ENCODE results near the gene PARD6B. TPM values are rescaled to one million over a fixed set of nuclear protein-coding genes. Genes with fewer than 3 reads are reported as not detected.
A peak's percentile ranks its signal among the peaks of the same experiment; 100 is the strongest.

The PARD6B gene
- total and polyA plus RNA-seq, 2 experiments from 2014 or later: 14.6 to 41.0 TPM

- TF ChIP-seq EZH2 (IDR thresholded peaks at IDR 0.05; ENCODE audit: borderline replicate concordance) (no peak), CTCF (IDR thresholded peaks at IDR 0.05; ENCODE audit: poor library complexity) (no peak), EZH2phosphoT487 (IDR thresholded peaks at IDR 0.05; ENCODE audit: low read depth, severe bottlenecking, unreplicated experiment) (no peak)
- Histone ChIP-seq H3K27me3 (no peaks in the 10 kb centered on the region), H3K9me2 (replicated peaks; ENCODE audit: insufficient read depth) (no peaks in the 10 kb centered on the region), H3K27ac (peak overlapping the region; percentile 96), H3K4me3 (peak overlapping the region; percentile 17), H4K20me1 (ENCODE audit: insufficient read depth, poor library complexity, severe bottlenecking) (no peaks in the 10 kb centered on the region), H3K9me3 (ENCODE audit: low read depth) (no peaks in the 10 kb centered on the region), H3K4me1 (ENCODE audit: insufficient read depth) (peaks cover 49% of the 10 kb centered on the region), H3K4me2 (peak overlapping the region; percentile 83), H3K36me3 (replicated peaks; ENCODE audit: insufficient read depth, low read depth) (no peaks in the 10 kb centered on the region), H2AFZ (peak overlapping the region; percentile 16), H3K79me2 (peaks cover 36% of the 10 kb centered on the region)
- WGBS (ENCODE audit: low lambda C conversion rate, missing lambda C conversion rate): 35% methylated on average over 21 of the region's 21 CpGs
- no peak for DNase-seq (ENCODE audit: low spot score)
These were observed 1.2 kb upstream of the PARD6B start for GRCh38 chr20:50729901-50730764.

- Histone ChIP-seq H3K9me3 (ENCODE audit: low read depth) (no peaks in the 10 kb centered on the region), H3K4me3 (peak overlapping the region; percentile 17), H3K79me2 (peaks cover 42% of the 10 kb centered on the region), H3K36me3 (replicated peaks; ENCODE audit: insufficient read depth, low read depth) (no peaks in the 10 kb centered on the region), H4K20me1 (ENCODE audit: insufficient read depth, poor library complexity, severe bottlenecking) (no peaks in the 10 kb centered on the region), H3K9me2 (replicated peaks; ENCODE audit: insufficient read depth) (no peaks in the 10 kb centered on the region), H2AFZ (peak overlapping the region; percentile 16), H3K4me1 (ENCODE audit: insufficient read depth) (peaks cover 50% of the 10 kb centered on the region), H3K27me3 (no peaks in the 10 kb centered on the region), H3K27ac (peak overlapping the region; percentile 96), H3K4me2 (peak overlapping the region; percentile 83)
- TF ChIP-seq EZH2phosphoT487 (IDR thresholded peaks at IDR 0.05; ENCODE audit: low read depth, severe bottlenecking, unreplicated experiment): no peak
- no peak for DNase-seq (ENCODE audit: low spot score)
- 2% methylated on average over 30 of the region's 35 CpGs for WGBS (ENCODE audit: low lambda C conversion rate, missing lambda C conversion rate)
These were observed 670 bp upstream of the PARD6B start for GRCh38 chr20:50730765-50731054.

- TF ChIP-seq EZH2phosphoT487 (IDR thresholded peaks at IDR 0.05; ENCODE audit: low read depth, severe bottlenecking, unreplicated experiment) (no peak), EZH2 (IDR thresholded peaks at IDR 0.05; ENCODE audit: borderline replicate concordance) (no peak), CTCF (IDR thresholded peaks at IDR 0.05; ENCODE audit: poor library complexity) (no peak)
- no peaks in the 10 kb centered on the region for H3K36me3 ChIP-seq (replicated peaks; ENCODE audit: insufficient read depth, low read depth)
- peak overlapping the region; percentile 97 for H3K27ac ChIP-seq
- H3K4me1 ChIP-seq (ENCODE audit: insufficient read depth): peaks cover 44% of the 10 kb centered on the region
- H3K4me2 ChIP-seq: peak overlapping the region; percentile 80
- H3K4me3 ChIP-seq: peak overlapping the region; percentile 57
- no peaks in the 10 kb centered on the region for H3K9me3 ChIP-seq (ENCODE audit: low read depth)
- no peak for DNase-seq (ENCODE audit: low spot score)
- H3K27me3 ChIP-seq: no peaks in the 10 kb centered on the region
- WGBS (ENCODE audit: low lambda C conversion rate, missing lambda C conversion rate): 4% methylated on average over 19 of the region's 29 CpGs
- H2AFZ ChIP-seq: peak overlapping the region; percentile 6
- no peaks in the 10 kb centered on the region for H4K20me1 ChIP-seq (ENCODE audit: insufficient read depth, poor library complexity, severe bottlenecking)
- no peaks in the 10 kb centered on the region for H3K9me2 ChIP-seq (replicated peaks; ENCODE audit: insufficient read depth)
- peaks cover 56% of the 10 kb centered on the region for H3K79me2 ChIP-seq
These were observed 730 bp downstream of the PARD6B start for GRCh38 chr20:50731930-50732690.
